Nephron progenitor cell (in vitro differentiated cells): ENCODE data around the gene ARMC9.

Experiments
- DNase-seq: peaks from one replicate; pipeline ENCODE4 v3.0.0; 2021
- H3K27ac Mint-ChIP-seq: 2 replicates; pipeline ENCODE4 v1.8.0; 2021; ENCODE audit warnings: mild to moderate bottlenecking, moderate library complexity, mixed read lengths
- H3K27me3 Mint-ChIP-seq: 2 replicates; pipeline ENCODE4 v1.8.0; 2021; ENCODE audit warnings: mild to moderate bottlenecking, low read depth, mixed read lengths; ENCODE audit not compliant: poor library complexity
- H3K36me3 Mint-ChIP-seq: 2 replicates; pipeline ENCODE4 v1.8.0; 2021; ENCODE audit warnings: low read depth, mixed read lengths
- H3K4me1 Mint-ChIP-seq: 2 replicates; pipeline ENCODE4 v1.8.0; 2021; ENCODE audit warnings: mixed read lengths
- H3K4me3 Mint-ChIP-seq: 2 replicates; pipeline ENCODE4 v1.8.0; 2021; ENCODE audit warnings: mild to moderate bottlenecking, moderate library complexity, mixed read lengths
- H3K9me3 Mint-ChIP-seq: 2 replicates; pipeline ENCODE4 v1.8.0; 2021; ENCODE audit warnings: mild to moderate bottlenecking, moderate library complexity, mixed read lengths
- TF ChIP-seq, protein P1 (sequence below): fragments of 200-600 bp; sonication (generic); IDR thresholded peaks from 2 replicates; pipeline ENCODE4 v1.5.0; 2021; ENCODE audit warnings: antibody characterized with exemption

Gene ARMC9

DNA sequence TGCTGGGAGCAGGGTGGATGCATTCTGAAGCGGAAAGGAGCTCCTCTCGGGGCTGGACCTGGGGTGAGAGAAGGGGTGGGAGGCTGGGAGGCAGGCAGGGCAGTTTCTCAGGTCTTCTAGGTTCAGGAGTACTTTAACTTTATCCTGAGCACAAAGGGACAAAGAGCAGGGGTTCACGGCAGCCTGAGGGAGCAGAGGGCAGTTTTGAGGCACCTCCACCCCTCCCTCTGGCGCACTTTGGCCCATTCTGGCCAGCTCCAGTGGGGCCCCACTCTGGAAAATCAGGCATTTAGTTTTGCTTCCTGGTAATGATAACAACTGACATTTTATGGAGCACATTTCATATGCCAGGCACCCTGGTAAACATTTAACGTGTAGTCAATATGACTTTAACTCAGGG, 211.3 kb downstream of the ARMC9 start:
- Mint-ChIP-seq H3K4me3 (no peak overlapping the region), H3K36me3 (peaks cover 5% of the 10 kb centered on the region), H3K4me1 (peaks cover 29% of the 10 kb centered on the region), H3K9me3 (peaks cover 27% of the 10 kb centered on the region), H3K27ac (no peak overlapping the region), H3K27me3 (peaks cover 16% of the 10 kb centered on the region)
- DNase-seq, result no peak
- TF ChIP-seq, protein P1, sequence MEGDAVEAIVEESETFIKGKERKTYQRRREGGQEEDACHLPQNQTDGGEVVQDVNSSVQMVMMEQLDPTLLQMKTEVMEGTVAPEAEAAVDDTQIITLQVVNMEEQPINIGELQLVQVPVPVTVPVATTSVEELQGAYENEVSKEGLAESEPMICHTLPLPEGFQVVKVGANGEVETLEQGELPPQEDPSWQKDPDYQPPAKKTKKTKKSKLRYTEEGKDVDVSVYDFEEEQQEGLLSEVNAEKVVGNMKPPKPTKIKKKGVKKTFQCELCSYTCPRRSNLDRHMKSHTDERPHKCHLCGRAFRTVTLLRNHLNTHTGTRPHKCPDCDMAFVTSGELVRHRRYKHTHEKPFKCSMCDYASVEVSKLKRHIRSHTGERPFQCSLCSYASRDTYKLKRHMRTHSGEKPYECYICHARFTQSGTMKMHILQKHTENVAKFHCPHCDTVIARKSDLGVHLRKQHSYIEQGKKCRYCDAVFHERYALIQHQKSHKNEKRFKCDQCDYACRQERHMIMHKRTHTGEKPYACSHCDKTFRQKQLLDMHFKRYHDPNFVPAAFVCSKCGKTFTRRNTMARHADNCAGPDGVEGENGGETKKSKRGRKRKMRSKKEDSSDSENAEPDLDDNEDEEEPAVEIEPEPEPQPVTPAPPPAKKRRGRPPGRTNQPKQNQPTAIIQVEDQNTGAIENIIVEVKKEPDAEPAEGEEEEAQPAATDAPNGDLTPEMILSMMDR, result no peak

DNA sequence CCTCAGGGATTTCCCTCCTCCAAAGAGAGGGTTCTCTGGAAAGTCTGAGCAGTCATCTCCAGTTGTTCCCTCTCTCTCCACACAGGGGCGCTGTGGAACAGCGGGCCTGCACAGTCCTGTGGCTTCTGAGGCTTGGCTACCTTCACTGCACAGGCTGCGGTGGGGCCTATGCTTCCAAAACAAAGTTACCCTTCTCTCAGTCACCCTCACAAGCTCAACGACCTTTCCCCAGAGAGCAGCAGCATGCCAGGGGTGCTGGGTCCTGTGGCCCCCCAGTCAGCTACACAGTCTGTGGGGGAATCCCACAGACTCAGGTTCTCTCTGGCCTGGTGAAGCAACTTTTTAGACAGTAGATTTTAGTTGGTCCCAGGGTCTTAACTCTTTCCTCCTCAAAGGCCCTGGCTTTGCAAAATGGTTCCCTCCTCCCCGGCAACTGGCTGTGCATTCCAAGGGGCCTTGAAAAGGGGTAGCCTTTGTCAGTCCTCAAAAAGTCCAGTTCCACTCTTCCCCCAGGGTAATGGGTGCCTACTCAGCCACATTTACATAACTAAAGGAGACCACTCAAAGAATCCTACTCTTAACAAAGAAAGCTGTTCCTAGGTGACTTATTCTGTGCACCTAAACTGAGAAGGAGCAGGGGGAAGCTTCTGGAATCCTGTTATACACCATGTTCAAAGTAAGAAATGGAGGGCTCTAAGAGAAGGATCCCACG, 212.0 kb downstream of the ARMC9 start:
- peaks cover 27% of the 10 kb centered on the region for H3K9me3 Mint-ChIP-seq
- peaks cover 5% of the 10 kb centered on the region for H3K36me3 Mint-ChIP-seq
- peaks cover 23% of the 10 kb centered on the region for H3K4me1 Mint-ChIP-seq
- no peak overlapping the region for H3K4me3 Mint-ChIP-seq
- H3K27ac Mint-ChIP-seq, result no peak overlapping the region
- peaks cover 19% of the 10 kb centered on the region for H3K27me3 Mint-ChIP-seq
- no peak for DNase-seq
- TF ChIP-seq, protein P1, result no peak

DNA sequence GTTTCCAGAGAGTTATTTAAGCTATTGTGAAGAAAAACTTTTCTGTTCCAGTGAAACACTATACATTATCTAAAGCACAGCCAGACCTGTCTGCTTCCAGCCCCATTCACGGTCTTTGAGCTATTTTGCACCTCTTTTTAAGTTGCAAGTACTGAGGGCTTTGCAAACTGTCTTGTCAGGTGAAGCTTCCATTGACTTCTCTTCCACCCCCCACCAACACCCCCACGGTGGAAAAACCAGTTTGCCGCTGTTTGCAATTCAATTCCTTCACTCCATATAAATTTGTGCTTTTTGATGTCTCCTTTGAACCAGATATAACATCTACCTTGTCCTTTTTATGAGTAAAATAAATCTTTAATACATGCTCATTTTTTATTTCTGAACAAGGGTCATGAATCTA, 212.8 kb downstream of the ARMC9 start:
- H3K4me1 Mint-ChIP-seq, result peaks cover 21% of the 10 kb centered on the region
- peaks cover 19% of the 10 kb centered on the region for H3K27me3 Mint-ChIP-seq
- peaks cover 27% of the 10 kb centered on the region for H3K9me3 Mint-ChIP-seq
- TF ChIP-seq, protein P1, result no peak
- H3K27ac Mint-ChIP-seq, result no peak overlapping the region
- H3K36me3 Mint-ChIP-seq, result peaks cover 5% of the 10 kb centered on the region
- H3K4me3 Mint-ChIP-seq, result peak overlapping the region; percentile 79
- DNase-seq, result no peak

DNA sequence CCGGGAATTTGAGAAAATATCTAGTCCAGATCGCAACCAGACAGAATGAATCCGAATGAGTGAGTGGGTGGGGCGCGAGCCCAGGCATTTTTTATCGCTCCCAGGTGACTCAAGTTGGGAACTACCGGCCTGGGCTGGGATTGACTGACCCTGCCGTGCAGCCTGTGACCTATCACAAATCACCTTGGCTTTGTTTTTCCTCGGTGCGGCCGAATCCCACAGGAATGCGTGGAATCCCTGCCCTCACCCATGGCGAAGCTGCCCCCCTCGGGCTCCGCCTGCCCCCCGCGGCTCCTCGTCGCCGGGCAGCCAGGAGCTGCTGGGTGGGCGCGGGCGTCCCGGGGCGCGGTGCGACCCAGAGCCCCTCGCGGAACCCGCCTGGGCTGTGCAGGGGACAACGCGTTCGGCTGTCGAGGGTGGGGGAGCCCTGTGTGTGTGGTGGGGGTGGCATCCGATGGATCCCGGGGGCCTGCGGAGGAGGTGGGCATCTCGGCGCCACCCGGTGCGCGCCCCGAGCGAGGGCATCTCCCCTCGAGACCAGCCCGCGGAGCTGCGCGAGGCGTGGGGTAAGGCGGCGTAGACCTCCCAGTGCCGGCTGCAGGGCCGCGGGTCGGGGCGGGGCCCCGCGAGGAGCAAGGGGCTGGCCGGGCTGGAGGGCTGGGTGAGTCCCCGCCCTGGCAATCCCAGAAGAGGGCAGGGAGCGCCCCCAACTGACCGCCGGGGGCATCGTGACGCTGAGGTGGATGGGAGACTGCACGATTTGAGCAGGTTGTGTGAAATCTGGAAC, 213.6 kb downstream of the ARMC9 start:
- no peak overlapping the region for H3K27ac Mint-ChIP-seq
- DNase-seq, result peak; percentile 92
- peak overlapping the region; percentile 79 for H3K4me3 Mint-ChIP-seq
- peaks cover 19% of the 10 kb centered on the region for H3K27me3 Mint-ChIP-seq
- H3K36me3 Mint-ChIP-seq, result peaks cover 5% of the 10 kb centered on the region
- TF ChIP-seq, protein P1, result peak; percentile 86
- peaks cover 21% of the 10 kb centered on the region for H3K4me1 Mint-ChIP-seq
- peaks cover 27% of the 10 kb centered on the region for H3K9me3 Mint-ChIP-seq

DNA sequence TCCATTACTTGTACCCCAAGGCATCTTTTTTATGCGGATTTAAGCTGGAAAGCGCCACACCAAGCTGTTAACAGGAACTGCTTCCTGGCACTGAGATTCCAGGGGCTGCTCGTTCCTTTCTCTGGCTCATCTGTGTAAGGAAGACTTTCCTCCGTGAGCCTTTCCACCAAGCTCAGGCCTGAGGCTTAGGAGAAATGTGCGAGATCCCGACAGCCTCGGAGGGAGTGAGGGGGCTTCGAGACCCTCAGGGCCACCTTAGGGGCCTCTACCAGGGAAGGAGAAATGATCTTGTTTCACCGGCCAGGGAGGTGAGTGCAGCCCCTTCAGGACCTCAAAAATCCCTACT, 214.2 kb downstream of the ARMC9 start:
- Mint-ChIP-seq H3K27ac (no peak overlapping the region), H3K9me3 (peaks cover 27% of the 10 kb centered on the region), H3K27me3 (peaks cover 19% of the 10 kb centered on the region), H3K4me1 (peaks cover 21% of the 10 kb centered on the region), H3K4me3 (peak overlapping the region; percentile 79), H3K36me3 (peaks cover 5% of the 10 kb centered on the region)
- TF ChIP-seq, protein P1, result no peak
- no peak for DNase-seq
